HEK293T (cell line): ENCODE measurements around the gene TMEM143.

Experiments used
- ARNT ChIP-seq: fragments of 450-650 bp; IDR thresholded peaks from 2 replicates; pipeline ENCODE4 v1.6.1; 2017; ENCODE audit warnings: mild to moderate bottlenecking
- BHLHE40 ChIP-seq: fragments of 450-650 bp; IDR thresholded peaks from 2 replicates; pipeline ENCODE4 v1.6.1; 2016; ENCODE audit warnings: mild to moderate bottlenecking, moderate library complexity, borderline replicate concordance
- CTBP1 ChIP-seq: fragments of 450-650 bp; IDR thresholded peaks from 2 replicates; pipeline ENCODE4 v1.6.1; 2016; ENCODE audit warnings: borderline replicate concordance
- ELF4 ChIP-seq: fragments of 450-650 bp; IDR thresholded peaks from 2 replicates; pipeline ENCODE4 v1.6.1; 2017; ENCODE audit warnings: antibody characterized with exemption
- FOXA1 ChIP-seq: fragments of 450-650 bp; IDR thresholded peaks from 2 replicates; pipeline ENCODE4 v1.6.1; 2016; ENCODE audit warnings: mild to moderate bottlenecking
- FOXK2 ChIP-seq: fragments of 450-650 bp; IDR thresholded peaks from 2 replicates; pipeline ENCODE4 v1.6.1; 2016; ENCODE audit warnings: mild to moderate bottlenecking
- FOXM1 ChIP-seq: fragments of 450-650 bp; IDR thresholded peaks from 2 replicates; pipeline ENCODE4 v1.6.1; 2017; ENCODE audit warnings: mild to moderate bottlenecking, borderline replicate concordance
- L3MBTL2 ChIP-seq: fragments of 450-650 bp; conservative IDR thresholded peaks from 2 replicates; pipeline ENCODE4 v1.6.1; 2016; ENCODE audit warnings: mild to moderate bottlenecking
- LEF1 ChIP-seq: fragments of 450-650 bp; IDR thresholded peaks from 2 replicates; pipeline ENCODE4 v1.6.1; 2017; ENCODE audit warnings: mild to moderate bottlenecking, borderline replicate concordance
- SP1 ChIP-seq: fragments of 450-650 bp; IDR thresholded peaks from 2 replicates; pipeline ENCODE4 v1.6.1; 2017
- TARDBP ChIP-seq: fragments of 450-650 bp; IDR thresholded peaks from 2 replicates; pipeline ENCODE4 v1.6.1; 2016
- ZNF384 ChIP-seq: fragments of 450-650 bp; IDR thresholded peaks from 2 replicates; pipeline ENCODE4 v1.6.1; 2016

DNA sequence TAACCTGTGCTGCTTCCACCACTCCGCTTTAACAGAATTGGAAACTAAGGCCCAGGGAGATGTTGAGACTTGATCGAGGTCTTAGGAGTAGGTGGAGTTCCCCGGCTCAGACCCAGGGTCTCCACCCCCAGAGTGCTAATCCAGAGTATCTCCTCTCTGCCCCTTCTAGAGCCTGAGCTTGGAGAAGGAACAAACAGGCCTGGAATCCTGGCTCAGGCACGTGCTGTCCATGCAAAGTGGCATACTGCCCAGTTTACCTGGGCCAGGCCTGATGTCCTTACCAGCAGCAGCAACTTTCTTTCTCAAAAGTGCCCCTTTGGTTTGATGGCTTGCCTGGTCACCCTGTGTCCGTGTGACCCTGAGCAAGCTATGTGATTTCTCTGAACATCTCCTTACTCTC is 4.1 kb upstream of the TMEM143 start:
- no peak for TF ChIP-seq LEF1
- TF ChIP-seq FOXK2: no peak
- no peak for TF ChIP-seq SP1
- TF ChIP-seq TARDBP: no peak
- no peak for TF ChIP-seq FOXM1
- TF ChIP-seq ZNF384: no peak
- no peak for TF ChIP-seq BHLHE40
- TF ChIP-seq ARNT: no peak
- TF ChIP-seq L3MBTL2: no peak
- no peak for TF ChIP-seq FOXA1
- TF ChIP-seq ELF4: no peak
- no peak for TF ChIP-seq CTBP1
